ENCODE data around the gene ZMYM3.
"Not testable (repeated sequence)": the region's sequence is repeated elsewhere in the genome, so short reads cannot be mapped to it uniquely, and the experiment has no call there.

DNA sequence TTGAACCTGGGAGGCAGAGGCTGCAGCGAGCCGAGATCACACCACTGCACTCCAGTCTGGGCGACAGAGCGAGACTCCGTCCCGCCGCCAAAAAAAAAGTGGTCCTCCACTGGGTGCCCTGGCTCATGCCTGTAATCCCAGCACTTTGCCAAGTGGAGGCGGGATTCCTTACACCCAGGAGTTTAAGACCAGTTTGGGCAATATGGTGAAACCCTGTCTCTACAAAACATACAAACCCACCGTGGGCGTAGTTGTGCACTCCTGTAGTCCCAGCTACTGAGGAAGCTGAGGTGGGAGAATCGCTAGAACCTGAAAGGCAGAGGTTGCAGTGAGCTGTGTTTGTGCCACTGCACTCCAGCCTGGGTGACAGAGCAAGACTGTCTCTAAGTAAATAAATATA is 27.4 kb upstream of the ZMYM3 start:
- TF ChIP-seq, protein P1, sequence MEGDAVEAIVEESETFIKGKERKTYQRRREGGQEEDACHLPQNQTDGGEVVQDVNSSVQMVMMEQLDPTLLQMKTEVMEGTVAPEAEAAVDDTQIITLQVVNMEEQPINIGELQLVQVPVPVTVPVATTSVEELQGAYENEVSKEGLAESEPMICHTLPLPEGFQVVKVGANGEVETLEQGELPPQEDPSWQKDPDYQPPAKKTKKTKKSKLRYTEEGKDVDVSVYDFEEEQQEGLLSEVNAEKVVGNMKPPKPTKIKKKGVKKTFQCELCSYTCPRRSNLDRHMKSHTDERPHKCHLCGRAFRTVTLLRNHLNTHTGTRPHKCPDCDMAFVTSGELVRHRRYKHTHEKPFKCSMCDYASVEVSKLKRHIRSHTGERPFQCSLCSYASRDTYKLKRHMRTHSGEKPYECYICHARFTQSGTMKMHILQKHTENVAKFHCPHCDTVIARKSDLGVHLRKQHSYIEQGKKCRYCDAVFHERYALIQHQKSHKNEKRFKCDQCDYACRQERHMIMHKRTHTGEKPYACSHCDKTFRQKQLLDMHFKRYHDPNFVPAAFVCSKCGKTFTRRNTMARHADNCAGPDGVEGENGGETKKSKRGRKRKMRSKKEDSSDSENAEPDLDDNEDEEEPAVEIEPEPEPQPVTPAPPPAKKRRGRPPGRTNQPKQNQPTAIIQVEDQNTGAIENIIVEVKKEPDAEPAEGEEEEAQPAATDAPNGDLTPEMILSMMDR (IDR thresholded peaks at IDR 0.05): not testable (repeated sequence)
- TF ChIP-seq POLR2A (IDR thresholded peaks at IDR 0.05): not testable (repeated sequence)
